ENCODE measurements around the gene DACH2.

GRCh38 chrX:86504297-86504696, 356.0 kb downstream of the DACH2 start:
- TF ChIP-seq CTCF (IDR thresholded peaks at IDR 0.05; ENCODE audit: low read depth, low read length, poor library complexity, severe bottlenecking) (no peak), EZH2phosphoT487 (IDR thresholded peaks at IDR 0.05; ENCODE audit: borderline replicate concordance, low read length) (no peak)

Data from DOHH2 (cell line).